HG03045 (cell line): ENCODE results near the gene FOXR1.

Experiments
- ATAC-seq: cut with Tn5 transposase; IDR thresholded peaks from one replicate; pipeline ENCODE4 v1.9.1; 2021; ENCODE audit warnings: mild to moderate bottlenecking, moderate library complexity; ENCODE audit not compliant: unreplicated experiment

FOXR1 gene, protein sequence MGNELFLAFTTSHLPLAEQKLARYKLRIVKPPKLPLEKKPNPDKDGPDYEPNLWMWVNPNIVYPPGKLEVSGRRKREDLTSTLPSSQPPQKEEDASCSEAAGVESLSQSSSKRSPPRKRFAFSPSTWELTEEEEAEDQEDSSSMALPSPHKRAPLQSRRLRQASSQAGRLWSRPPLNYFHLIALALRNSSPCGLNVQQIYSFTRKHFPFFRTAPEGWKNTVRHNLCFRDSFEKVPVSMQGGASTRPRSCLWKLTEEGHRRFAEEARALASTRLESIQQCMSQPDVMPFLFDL

DNA sequence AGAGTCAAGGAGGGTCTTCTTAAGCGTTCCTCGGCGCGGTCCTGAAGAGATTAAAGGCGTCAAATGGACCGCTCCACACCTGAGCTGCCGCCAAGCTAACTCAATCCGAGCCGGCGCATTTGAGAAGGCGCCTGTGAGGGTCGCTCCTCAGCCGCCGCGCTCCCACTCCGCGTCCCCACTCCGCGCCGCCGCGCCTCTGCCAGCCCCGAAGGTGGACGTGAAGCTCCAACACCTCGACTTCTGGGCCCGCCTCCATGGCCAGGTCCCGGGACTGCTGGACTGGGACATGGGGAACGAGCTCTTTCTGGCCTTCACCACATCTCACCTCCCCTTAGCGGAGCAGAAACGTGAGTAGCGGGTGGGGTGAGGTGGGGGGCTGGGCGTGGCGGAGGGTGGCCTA, at the start of gene FOXR1:
TSS of gene FOXR1 (plus strand) at position 116 of the 400 bp plus-strand sequence. CDS start at position 287, 171 bp downstream.
- no peak for ATAC-seq

DNA sequence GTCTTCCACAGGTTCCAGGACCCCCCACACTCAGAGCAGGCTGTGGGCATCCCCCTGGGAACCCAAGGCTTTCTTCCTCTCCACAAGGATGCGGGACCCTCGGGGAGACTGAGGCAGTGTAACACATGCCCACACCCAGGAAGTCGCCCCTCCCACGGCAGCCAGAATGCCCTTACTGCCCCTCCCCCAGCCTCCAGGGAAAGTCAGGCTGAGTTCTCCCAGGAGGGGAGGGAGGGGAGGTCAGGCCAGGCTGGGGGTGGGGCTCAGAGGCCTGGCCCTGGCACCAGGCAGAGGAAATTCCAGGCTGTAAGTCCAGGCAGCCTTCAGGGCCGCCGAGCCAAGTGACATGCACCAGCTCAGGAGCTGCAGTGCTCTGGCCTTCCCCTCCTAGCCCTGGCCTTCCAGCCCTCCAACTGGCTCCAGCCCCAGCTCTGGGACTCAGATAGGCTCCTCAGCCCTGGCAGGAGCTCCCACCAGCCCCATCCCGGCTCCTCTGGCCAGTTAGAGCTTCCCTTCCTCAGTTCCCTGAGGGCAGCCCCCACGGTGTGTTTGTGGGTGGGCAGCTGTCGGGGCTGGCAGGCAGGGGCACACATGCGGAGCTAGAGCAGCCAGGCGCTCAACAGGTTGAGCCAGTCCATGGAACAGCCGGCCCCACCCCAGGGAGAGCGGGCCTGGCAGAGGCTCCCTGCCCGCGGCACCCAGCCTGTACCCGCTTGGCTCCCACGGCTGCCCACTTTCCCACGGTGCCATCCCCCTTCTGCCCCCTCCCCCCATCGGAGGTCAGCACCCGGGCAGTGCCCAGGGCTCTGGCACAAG, 49.4 kb upstream of the FOXR1 start:
- no peak for ATAC-seq

DNA sequence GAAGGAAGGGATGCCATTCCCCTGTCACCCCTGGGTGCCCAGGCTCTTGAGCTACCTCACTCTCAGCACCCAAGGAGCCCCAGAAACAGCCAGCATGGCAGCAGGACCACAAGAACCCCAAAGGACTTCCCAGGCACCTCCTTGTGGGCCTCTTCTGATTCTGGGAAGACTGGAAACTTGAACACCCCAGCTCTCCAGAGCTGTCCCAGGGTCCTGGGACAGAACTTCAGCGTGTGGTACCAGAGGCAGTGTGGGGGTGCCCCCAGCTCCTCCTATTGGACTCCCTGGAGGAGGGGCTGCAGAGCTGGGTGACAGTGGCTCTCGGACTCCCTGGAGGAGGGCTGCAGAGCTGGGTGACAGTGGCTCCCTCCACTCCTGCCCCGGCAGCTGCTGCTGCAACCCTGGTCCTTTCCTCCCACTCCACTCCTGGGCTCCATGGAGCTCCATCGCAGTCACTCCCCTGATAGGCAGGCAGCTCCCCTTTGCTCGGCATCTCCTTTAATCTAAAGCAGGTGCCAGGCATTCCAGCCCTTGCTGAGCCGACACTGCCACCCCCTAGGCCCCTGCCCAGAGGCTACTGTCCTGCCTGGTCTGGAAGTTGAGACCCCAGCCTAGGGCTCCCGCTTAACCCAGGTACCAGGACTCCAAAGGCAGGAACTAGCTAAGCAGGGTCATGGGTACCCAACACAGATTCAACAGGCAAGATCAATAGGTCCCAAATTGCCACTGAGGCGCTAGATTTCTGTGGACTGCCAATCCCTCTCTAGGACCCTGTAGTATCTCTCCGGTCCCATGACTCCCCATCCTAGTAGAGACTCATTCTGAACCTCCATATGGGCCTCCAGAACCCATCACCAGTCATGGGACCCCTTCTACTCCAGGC, 48.6 kb upstream of the FOXR1 start:
- ATAC-seq: no peak

DNA sequence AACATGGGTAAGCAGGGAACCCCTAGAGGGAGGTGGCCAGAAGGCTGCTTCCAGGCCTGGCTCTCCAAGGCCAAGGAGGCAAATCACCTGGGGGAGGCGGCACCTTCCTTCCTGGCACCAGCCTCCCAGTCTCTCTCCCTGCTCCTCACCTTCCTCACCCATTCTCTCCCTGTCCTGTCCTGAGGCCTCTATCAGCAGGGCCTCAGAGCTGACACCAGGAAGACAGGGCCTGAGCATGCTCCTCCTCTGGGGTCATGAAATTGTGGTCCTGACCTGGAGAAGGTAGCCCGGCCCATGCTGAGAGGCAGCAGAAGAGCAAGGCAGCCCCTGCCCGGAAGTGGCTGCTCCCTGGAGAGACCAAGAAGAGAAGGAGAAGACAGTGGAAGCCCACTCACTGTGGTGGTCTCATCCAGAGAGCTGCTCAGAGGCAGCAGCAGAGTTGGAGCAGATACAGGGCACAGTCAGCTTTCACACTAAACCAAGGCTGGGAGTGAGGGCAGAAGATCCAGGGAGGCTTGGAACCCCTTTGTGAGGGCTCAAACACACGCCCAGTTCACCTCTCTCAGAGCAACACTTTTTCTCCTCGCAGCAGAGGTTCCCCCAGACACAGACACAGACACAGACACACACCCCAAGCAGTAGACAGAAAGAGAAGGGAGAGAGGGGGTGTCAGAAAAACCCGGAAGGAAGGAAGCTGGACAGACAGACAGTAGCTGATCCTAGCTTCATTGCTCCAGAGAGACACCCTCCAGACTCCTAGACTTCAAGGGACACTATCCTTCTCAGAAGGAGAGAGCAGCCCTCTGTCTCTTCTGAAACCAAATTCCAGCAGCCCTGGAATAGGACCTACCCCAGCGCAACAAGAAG, 47.6 kb upstream of the FOXR1 start:
- ATAC-seq: no peak

DNA sequence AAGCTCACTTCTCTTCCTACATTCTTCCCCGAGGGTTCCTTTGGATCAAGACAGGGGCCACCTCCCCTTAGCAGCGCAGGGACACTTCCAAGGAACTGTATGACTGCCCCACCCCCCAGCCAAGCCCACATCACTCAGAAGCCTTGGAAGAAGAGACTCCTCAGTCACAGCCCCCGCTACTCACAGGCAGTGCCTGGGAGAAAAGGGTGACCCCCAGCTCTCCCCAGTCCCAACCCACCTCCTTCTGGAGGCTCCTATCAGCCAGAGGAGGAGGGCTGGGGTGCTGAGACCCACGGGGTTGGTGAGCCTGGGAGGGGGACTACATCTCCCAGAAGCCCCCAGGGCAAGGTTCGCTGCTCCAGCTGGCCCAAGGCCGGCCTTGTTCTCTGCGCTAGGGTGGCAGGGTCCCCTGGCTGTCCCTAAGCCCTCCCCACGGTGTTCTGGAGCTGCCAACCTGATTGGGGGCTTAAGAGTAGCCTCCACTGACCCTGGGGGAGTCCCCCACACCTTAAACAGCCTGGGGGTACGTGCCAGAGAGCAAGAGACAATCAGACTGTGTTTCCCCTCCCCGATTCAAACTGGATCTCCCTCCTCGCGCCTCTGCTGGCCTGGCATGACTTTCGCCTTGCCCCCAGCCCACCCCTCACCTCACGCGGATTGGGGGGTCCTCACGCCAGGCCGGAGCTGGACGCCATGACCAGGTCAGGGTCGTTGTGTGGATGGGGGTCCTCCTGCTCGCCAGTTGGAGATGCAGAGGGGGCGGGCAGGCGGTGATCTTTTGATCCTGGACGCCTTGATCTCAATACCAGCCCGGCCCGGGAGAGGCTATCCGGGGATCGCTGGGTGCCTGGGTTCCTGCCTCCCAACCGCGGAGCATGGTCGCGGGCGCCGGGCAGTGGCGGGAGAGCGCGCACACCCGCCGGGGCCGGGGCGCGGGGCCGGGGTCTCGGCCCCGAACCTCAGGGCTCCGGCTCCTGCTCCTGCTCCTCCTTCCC, 46.7 kb upstream of the FOXR1 start:
- ATAC-seq: no peak

DNA sequence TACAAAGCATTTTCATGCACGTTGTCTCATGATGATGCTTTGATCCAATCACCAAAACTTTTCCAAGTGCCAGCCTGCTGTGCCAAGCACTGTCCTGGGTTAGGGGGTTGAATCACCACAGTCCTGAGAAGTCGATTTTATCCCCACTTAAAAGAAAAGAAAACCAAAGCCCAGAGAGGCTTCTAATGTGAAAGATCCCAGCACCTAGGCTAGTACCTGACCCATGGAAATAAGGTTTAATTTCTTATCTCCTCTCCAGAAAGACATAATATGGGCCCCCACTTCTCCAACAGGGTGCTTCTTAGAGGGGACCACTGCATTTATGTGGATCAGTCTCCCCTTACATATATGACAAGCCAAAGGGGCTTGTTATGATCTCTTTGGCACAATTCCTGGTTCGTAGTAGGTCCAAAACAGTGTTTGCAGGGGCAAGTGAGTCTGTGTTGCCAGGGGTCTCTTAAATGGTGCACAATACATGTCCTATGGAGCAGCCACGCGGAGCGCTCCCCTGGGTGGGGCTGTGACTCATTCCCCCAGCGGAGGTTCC, 43.9 kb upstream of the FOXR1 start:
- no peak for ATAC-seq

DNA sequence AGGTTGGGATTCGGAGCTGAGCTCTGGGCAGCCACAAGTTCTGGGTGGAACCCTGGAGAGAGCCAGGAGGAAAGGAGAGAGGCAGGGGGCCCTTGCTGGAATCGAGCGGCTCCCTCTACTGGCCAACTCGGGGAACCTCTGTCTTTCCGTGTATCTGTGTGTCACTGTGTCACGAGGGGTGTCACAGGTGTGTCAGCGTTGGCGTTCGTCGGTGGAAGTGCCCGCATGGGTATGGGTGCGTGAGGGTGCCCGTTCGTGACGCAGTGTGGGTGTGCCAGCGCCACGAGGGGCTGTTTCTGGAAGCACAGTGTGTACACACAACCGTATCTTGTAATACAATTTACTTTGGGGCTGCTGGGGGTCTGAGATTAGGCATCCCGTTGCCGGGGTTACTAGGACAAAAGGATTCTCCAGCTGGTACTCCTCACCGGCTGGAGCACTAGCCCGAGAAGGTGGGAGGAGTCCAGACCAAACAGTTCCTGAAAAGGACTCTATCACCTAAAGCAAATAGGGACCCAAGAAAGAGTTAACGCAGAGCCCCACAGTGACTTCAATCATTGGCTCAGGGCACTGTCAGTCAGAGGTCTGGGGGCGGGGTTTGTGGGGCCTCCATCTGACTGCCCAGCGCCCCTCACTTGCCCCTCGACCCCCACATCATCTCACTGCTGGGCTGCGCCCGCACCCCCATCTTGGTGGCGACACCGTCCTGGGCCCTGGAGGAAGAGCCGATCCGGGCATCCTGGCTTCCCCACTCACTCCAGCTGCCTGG, 43.3 kb upstream of the FOXR1 start:
- ATAC-seq: peak; percentile 42

DNA sequence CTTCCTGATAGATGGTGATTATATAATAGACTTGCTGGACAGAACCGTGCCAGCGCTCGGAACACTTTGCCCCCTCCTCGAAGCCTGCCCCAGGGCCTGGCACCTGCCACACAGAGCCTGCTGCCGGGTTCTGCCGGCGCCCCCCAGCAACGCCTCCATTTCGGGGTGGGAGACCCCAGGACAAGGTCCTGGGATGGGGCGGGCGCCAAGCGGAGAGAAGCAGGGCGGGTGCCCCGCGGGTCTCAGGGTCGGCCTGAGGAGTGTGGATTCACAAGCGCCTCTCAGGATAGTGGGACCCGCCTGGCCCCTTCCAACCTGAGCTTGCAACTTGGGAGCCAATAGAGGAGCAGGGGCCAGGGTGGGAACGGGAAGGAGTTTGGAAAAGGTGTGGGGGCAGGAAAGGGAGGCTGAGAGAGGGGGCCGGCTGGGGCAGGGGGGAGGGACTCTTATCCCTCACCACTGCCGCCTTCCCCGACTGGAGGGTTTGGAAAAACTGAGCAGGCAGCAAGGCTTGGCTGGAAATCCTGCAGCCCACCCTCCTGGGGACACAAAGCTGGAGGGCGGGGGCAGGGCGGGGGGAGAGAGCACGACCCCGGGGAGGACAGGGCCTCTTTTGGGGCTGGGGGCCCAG, 42.6 kb upstream of the FOXR1 start:
- ATAC-seq: no peak

DNA sequence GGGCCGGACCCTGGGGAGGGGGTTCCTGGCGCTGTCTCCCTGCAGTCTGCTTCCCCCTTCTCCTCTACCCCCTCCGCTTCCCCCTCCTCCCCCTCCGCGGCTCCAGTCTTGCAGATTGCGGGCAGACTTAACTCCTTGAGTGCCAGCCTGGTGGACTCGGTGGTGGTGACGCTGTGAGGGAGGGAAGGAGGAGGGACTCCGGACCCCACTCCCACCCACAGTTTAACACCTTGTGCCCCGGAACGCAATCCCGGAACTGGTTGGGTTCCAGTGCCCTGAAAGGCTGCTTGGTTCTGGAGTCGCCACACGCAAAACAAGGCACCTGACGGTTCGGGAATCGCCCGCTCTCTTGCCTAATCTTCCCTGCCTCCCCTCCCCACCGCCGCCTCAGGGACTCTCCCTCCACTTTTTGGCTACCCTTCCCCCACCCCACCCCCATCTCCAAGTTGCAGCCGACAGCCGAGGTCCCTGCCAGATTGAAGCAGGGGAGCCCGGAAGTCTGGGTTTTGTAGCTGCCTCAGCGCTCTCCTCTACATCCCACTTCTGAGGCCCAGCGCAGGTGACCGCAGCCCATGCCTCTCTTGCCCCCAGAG, 42.0 kb upstream of the FOXR1 start:
- no peak for ATAC-seq

DNA sequence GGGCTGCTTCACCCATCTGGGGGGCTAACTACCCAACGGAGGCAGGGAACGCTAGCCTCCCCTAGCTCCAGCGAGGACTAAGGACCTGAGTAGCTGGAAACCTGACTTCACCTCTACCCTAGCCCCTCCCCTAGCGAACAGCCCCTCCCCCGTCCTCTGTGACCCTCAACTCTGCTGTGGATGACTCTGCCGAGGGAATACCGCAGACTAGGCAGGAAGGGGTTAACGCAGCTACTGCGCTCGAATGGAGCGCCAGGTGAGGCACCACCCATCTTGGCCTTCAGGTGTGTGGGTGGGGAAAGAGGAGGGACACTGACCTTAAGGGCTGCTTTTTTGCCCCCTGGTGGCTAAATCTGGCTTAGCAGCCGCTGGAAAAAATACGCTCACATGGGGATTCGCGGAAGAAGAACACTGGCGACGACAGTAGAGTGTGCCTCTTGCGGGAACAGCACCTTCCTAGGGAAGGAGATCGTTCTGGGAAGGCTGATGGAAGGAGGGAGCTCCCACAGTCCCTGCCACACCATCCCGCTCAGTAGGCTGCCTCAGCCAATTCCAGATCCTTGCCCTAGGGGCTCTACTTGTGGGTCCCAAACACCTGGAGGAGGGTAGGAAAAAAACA, 41.4 kb upstream of the FOXR1 start:
- ATAC-seq: no peak

DNA sequence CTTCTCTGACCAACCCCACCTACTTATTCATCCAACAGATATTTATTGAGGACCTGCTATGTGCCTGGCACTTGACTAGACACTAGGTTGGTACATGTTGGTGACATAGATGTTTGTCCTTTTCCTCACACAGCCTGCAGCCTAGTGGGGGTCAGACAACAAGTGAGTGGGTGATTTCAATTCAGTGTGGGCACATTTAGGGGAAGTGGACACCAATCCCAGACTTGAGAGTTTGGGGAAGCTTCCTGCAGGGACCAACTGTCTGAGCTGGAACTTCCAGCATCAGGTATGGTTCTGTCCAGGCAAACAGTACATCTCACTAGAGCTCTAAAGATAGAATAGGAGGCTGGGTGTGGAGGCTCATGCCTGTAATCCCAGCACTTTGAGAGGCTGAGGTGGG, 40.0 kb upstream of the FOXR1 start:
- ATAC-seq: no peak

DNA sequence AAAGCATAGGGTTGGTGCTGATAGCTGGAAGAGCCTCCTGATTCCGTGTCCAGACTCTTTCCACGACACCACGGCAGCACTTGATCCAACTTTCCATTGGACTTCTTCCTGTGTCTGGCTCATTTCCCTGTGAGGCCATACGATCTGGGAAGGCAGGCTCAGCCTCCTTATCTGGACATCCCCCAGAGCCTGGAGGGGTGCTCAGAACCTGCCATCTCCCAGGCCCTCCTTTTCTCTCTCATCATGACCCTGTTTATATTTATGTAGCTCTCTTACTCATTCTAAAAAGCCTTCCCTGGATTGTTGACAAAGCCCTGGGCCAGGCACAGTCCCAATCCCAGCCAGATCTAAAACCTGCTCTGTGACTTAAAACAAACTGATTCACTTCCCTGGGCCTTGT, 38.1 kb upstream of the FOXR1 start:
- ATAC-seq: no peak

DNA sequence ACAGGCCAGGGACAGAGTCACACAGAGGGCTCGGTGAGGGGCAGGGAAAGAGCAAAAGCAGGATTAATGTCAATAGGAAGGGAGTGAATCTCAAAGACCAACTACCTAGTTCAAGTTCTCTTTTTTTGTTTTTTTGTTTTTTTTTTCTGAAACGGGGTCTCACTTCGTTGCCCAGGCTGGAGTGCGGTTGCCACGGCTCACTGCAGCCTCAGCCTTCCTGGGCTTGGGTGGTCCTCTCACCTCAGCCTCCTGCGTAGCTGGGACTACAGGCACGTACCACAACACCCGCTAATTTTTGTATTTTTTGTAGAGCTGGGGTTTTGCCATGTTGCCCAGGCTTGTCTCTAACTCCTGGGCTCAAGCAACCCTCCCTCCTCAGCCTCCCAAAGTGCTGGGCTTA, 36.2 kb upstream of the FOXR1 start:
- ATAC-seq: no peak

DNA sequence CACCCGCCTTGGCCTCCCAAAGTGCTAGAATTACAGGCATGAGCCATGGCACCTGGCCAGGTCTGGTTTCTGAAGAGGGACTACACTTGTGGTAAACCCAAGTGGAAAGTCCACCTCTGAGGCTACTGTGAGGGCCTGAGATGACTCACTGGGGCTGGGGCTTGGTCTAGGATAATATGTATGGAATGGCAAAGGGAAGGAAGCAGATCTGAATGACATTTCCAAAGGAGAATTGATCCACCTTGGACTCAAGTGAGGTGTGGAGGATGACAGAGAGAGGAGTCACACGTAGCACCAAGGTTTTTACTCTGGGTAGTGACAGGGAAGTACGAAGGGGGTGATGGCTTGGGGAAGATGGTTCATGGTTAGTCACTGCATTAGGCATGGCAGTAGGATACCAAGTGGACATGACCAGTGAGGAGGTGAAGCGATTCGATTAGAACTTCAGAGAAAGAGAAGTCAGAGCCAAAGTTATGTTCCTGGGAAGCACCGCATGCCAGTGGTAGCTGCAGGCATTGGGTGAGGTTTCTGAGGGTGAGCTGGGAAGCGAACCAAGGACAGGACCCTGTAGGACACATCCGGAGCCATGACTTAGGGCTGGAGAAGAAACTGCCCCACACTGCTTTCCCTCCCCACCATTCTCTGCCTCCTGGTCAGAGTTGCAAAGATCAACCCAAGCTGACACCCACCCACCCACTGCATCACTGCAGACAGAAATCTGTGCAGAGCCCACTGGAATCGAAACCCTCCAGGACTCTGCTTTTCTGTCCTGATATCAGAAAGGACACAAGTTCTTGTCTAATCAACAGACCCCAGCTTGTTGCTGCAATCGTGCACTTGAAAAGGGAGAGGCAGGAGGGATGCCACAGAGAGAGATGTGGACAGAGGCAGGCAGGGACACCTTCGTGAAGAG, 32.8 kb upstream of the FOXR1 start:
- ATAC-seq: no peak

DNA sequence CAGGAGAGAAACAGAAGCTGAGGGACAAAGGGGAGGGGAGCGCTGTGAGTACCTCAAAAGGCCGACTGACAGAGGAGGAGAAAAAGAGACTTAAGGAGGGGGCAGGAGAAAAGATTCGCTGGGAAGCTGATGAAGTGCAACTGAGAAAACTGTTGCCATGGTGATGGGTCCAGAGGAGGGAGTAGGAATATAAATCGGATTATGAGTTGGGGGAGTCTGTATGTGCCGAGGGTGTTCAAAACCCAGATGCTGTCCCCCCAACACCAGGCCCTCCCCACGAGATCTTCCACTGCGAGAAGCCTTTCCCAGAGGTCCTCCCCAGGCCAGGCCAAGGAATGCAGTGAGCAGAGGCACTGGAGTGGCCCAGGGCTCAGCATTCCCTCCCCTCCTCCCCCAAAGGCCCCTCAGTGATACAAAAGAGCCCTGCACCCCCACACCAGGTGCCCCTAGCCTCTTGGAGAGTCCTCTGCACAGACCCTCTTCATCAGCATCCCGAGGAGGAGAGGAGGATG, 32.1 kb upstream of the FOXR1 start:
- ATAC-seq: no peak
